SK-N-SH treated with all-trans-retinoic acid at 6 μM for 48 hours (cell line): ENCODE measurements around the gene MALRD1.

ENCODE experiments used
- ARNTL ChIP-seq: fragments of 450-650 bp; formaldehyde crosslinking; IDR thresholded peaks from 2 replicates; pipeline ENCODE4 v1.5.0; 2020; ENCODE audit warnings: low read depth, mild to moderate bottlenecking, moderate library complexity, borderline replicate concordance
- BACH2 ChIP-seq: fragments of 250-450 bp; sonication (Bioruptor Pico); IDR thresholded peaks from 2 replicates; pipeline ENCODE4 v1.9.0; 2021; ENCODE audit warnings: mild to moderate bottlenecking, borderline replicate concordance
- CSDC2 ChIP-seq: fragments of 250-450 bp; sonication (Bioruptor Pico); IDR thresholded peaks from 2 replicates; pipeline ENCODE4 v1.5.0; 2020; ENCODE audit warnings: mild to moderate bottlenecking, moderate library complexity
- PATZ1 ChIP-seq: fragments of 250-450 bp; sonication (Bioruptor Pico); IDR thresholded peaks from 2 replicates; pipeline ENCODE4 v1.8.0; 2020; ENCODE audit warnings: mild to moderate bottlenecking, moderate library complexity, borderline replicate concordance

- TF ChIP-seq ARNTL (no peak), BACH2 (CRISPR knock-in tag) (no peak), PATZ1 (CRISPR knock-in tag) (no peak), CSDC2 (CRISPR knock-in tag) (no peak)
These were observed 604.1 kb downstream of the MALRD1 start for GRCh38 chr10:19652750-19653149.
